Amniotic stem cell (primary cell): Measurements from ENCODE around the gene TMEM35B.
"Not testable (repeated sequence)": the region's sequence is repeated elsewhere in the genome, so short reads cannot be mapped to it uniquely, and the experiment has no call there.

ENCODE experiments used
- DNase-seq: peaks from one replicate; lab custom pipeline; 2025; lab: John Stamatoyannopoulos, UW

The TMEM35B gene

DNA sequence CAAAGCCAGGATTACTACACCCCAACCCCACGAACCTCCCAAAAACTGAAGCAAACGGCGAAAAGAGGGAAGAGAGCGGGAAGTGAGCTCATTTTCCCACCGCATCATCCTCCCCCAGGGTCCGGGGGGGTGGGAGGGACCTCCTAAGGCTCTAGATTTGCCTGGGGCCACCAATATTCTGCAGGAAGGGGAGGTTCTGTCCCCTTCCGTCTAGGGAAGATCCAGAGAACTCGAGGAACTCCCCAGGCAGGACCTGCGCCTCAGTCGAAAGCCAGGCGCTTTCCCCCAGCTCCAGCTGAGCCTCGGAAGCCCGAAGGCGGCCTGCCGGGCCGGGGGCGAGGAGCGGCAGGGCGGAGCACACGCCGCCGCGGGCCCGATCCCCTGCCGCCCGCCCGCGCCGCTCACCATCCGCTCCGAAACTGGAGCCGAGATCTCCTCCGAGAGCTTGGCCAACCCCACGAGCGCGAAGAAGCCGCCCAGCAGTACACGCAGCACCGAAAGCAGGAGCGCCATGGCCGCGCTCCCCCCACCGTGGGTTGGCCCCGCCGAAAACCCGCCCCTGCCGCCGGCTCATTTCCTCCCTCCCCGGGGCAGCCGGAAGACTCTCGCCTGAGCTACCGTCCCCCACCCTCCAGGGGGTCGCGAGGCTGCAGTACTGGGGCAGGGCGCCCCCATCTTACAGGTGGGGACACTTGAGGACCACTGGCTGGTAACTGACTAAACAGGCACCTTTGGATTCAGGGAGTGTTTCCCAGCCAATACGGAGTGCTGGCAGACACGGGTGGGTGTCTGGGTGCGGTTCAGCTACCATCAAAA is at the start of gene TMEM35B:
TMEM35B (minus strand) TSS at position 555 of the 816 bp plus-strand sequence; CDS start at position 513, 42 bp downstream.
- DNase-seq: peak; percentile 18

DNA sequence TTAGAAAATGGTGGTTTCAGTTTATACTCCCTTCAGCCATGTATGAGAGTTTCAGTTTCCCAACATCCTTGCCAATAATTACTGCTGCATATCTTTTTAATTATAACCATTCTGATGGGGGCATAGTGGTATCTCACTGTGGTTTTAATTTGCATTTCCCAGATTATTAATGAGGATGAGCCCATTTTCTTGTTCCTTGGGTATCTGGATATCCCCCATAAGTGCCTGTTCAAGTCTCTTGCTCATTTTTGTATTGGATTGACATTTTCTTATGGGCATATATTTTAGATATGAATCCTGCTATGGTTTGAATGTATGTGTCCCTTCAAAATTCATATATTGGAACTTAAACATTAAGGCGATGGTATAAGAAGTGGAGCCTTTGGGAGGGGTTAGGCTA is 48.2 kb upstream of the TMEM35B start:
- DNase-seq: no peak

DNA sequence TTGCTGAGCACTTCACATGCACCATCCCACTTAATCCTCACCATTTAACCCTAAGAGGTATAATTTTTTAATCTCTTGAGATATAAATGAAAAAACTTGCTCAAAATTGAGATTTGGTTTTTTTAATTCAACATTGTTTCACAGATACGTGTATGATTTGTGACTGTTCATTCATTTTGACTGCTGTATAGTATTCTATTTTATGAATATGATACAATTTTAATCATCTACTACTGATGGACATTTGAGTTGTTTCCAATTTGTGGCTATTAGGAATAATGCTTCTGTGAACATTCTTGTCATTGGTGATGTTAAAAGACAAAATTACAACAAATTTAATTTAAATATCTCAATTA is 47.2 kb upstream of the TMEM35B start:
- no peak for DNase-seq

DNA sequence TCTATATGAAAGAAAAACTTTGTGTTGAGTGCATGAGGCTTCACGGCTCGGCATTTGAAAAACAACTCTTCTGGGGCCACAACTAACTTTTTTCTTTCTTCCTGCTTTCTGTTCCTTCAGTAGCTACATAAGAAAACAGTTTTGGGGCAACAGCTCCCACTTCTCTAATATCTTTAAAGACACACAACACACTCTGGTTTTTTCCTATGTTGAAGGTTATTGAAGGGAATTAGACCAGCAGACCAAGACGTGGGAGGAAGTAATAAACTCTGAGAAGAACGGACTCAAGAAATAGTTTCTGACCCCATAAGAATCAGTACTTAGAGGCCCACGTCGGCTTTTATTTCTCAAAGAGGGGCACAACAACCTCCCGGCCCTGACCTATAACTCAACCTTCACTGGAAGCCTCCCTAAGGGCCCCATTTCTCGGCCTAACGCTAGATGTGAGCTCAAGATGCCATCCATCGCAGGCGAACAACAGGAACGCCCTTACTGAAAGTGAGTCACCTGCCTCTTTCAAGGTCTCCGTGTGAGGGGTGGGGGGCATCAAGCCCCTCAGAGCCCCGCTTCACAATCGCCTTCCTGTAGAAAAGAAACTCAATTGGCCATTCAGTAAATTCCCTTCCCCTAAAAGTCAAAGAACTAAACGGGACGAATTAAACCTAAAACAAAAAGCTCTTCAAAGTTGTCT is 45.8 kb upstream of the TMEM35B start:
- no peak for DNase-seq

DNA sequence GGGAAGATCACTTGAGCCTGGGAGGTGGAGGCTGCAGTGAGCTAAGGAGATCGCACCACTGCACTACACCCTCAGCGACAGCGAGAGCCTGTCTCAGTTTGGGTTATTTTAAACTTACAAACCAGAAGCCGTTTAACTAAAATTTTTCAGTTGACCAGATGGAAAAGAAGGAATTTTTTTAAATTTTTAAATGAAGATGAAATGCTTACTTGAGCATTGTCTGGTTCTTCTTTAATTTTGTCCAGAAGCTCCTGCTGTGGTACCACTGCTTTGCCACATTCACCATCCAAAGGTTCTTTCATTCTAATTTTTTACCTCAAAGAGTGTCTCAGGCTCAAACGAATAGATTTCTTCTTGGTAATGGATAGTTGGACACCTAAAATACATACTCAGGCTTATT is 45.2 kb upstream of the TMEM35B start:
- no peak for DNase-seq

DNA sequence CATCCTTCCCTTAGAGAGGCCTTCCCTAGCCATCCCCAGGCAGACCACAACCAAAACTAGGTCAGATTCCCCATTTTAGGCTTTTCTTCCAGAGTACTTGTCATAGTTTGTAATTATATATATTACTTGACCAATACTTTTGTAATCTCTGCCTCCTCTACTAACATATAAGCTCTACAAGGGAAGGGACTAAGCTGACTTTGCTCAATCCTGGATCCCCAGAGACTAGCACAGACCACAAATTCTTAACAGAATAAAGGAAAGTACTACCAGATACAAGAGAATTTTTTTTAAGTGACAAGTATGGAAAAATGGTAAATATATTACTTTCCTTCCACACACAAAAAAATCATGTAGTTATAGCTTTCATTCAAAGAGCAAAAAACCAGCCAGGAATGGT is 44.6 kb upstream of the TMEM35B start:
- DNase-seq: no peak

- DNase-seq: no peak
Observed at GRCh38 chr1:35016406-35016805, 31.3 kb upstream of the TMEM35B start.

GRCh38 chr1:35014486-35014885 is 29.3 kb upstream of the TMEM35B start:
- no peak for DNase-seq

DNA sequence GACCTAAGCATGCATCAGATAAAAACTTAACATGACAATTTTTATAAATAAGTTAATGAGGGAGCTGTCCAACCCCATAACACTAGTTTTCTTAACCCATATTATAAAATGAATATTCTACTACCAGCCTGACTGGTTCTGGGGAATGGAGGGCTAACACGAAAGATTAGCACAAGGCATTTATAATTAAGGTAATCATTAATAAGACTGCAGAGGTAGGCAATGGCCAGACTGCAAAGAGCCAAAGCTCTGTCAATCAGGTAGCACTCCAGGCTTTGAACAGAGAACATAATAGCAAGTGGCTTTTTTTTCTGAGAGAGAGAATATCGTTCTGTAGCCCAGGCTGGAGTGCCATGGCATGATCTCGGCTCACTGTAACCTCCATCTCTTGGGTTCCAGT is 20.6 kb upstream of the TMEM35B start:
- no peak for DNase-seq

GRCh38 chr1:35001743-35002142 is 16.6 kb upstream of the TMEM35B start:
- no peak for DNase-seq

GRCh38 chr1:34994878-34995277 is 9.7 kb upstream of the TMEM35B start:
- DNase-seq: no peak

- DNase-seq: no peak
Observed at GRCh38 chr1:34988581-34988980, 3.4 kb upstream of the TMEM35B start.

- DNase-seq: no peak
Observed at GRCh38 chr1:34988147-34988546, 3.0 kb upstream of the TMEM35B start.

DNA sequence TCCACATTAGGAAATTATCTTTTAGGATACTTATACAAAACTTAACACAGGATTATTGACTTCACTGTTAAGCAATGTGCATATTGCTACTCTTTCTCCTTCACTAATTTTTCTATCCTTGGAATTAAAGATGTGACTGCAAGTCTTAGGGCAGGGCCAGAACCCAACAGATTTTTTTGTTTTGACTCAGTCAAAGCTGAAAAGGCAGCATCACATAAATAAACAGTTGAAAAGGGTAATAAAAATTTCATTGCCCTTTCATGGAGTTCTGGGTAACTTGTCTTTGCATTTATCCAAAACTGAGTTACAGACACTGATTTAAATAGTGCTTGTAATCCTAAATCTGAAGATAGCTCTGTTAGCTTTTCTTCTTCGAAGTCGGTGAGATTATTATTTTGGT is 1.9 kb upstream of the TMEM35B start:
- no peak for DNase-seq

- DNase-seq: not testable (repeated sequence)
Observed at GRCh38 chr1:34985609-34985904, 410 bp upstream of the TMEM35B start.

DNA sequence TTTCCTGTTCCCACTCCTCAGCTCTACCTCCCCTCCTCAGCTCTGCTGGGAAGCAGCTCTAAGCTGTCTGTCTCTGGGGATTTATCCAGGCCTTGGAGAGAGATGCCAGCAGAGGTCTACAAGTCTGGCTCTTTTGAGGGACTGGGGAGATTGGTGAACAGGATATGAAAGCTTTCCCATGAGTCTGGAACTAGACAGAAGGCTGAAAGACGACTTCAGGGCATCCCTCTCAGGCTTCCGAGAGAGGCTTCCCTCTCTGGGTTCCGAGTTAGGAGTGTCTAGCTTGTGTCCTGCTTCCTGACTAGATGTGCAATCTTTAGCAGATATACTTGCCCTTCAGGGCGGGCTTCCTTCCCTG is 733 bp downstream of the TMEM35B start:
- DNase-seq: no peak

DNA sequence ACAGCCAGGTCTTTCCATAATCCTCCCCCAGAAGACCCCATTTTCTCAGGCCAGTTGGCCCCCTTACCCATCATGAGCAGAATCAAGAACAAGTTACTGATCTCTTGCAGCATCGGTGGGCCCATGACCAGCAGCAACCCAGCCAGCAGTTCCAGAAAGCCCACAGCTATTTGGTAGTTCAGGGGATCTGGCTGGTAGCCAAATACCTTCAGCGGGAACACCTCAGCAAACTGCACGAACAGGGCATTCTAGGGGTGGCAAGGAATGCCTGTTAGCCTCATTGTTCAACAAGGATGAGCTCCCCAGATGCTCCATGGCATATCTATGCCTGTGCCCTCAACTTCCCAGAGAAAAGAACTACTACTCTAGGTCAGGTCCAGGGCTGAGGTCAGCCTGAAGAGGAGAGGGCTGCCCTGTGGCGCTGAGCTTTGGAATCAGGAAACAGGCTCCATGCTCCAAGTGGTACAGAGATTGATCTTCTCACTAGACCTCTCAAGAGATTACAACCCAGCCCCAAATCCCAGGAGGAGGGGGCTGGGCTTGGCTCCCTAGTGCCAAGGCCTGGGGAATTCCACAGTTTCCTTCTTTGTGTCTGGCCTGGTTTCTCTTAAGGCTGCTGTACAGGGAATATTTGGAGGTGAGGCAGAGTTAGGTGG is 1.3 kb downstream of the TMEM35B start:
- no peak for DNase-seq

DNA sequence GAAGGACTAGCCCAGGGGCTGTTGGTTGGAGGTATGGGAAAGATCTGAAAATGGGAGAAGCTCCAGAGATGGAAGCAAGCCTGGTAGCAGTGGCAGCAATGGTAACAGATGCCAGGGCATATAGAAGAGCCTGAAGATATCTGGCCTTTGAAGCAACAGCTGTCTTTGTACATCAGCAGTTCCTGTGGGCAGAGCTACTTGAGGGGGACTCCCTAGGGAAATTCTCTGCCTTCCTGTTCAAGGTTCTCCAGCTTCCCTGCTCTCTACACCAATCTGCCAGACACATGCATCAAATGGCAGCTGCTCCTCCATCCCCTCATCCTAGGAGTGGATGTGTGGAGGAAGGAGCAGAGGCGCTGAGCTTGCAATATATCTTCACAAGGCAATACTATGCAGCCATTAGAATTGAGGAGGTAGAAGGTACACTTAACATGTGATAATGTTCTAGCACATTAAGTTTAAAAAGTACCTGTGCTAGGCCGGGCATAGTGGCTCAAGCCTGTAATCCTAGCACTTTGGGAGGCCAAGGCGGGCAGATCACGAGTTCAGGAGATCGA is 2.2 kb downstream of the TMEM35B start:
- no peak for DNase-seq

- no peak for DNase-seq
Observed at GRCh38 chr1:34980715-34981114, 4.4 kb downstream of the TMEM35B start.

DNA sequence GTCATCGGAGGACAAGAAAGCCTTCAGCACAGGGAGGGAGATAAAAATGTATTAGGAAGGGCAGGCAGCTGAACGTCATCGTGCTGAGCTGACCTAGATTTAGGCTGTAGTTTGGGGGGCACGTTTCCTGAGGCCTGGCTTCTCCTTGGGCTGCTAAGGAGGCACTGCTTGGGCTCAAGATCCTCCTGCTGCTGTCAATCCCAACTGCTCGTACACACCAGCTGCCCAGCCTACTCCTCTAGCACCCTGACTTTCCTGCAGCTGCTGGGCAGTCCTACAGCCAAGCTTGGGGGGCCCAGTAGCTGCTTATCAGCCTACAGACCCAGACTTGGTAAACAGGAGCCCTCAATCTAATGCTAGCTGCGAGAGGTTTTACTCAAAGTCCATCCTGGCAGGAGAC is 6.2 kb downstream of the TMEM35B start:
- DNase-seq: no peak

- DNase-seq: no peak
Observed at GRCh38 chr1:34977858-34978257, 7.3 kb downstream of the TMEM35B start.

GRCh38 chr1:34977210-34977471 is 8.0 kb downstream of the TMEM35B start:
- DNase-seq: no peak
